ENCODE measurements around the gene KLHDC1.
"Not testable (repeated sequence)": the region's sequence is repeated elsewhere in the genome, so short reads cannot be mapped to it uniquely, and the experiment has no call there.

DNA sequence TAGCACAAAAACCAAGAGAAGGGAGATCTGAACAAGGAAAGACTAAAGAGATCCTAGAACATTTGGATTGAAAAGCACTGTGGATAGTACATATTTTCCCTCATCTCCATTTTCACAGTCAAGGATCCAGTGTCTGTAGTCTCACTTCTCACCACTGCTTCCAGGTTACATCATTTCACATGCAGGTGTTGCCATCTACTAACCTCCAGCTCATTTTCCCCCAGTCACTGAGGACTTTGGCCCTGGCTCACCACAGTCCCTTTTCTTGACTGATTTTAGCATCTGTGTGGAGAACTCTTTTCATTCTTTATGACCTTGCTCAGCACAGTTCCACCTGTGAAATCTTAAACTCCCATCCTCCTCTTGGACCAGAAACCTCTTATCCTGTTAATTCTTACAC, 53.6 kb downstream of the KLHDC1 start:
- TF ChIP-seq, protein P1, sequence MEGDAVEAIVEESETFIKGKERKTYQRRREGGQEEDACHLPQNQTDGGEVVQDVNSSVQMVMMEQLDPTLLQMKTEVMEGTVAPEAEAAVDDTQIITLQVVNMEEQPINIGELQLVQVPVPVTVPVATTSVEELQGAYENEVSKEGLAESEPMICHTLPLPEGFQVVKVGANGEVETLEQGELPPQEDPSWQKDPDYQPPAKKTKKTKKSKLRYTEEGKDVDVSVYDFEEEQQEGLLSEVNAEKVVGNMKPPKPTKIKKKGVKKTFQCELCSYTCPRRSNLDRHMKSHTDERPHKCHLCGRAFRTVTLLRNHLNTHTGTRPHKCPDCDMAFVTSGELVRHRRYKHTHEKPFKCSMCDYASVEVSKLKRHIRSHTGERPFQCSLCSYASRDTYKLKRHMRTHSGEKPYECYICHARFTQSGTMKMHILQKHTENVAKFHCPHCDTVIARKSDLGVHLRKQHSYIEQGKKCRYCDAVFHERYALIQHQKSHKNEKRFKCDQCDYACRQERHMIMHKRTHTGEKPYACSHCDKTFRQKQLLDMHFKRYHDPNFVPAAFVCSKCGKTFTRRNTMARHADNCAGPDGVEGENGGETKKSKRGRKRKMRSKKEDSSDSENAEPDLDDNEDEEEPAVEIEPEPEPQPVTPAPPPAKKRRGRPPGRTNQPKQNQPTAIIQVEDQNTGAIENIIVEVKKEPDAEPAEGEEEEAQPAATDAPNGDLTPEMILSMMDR (IDR thresholded peaks at IDR 0.05): not testable (repeated sequence)
- not testable (repeated sequence) for TF ChIP-seq POLR2AphosphoS5 (IDR thresholded peaks at IDR 0.05)
